GM12878 (cell line): Measurements from ENCODE around the gene KCNC2. TPM values are rescaled to one million over a fixed set of nuclear protein-coding genes. Genes with fewer than 3 reads are reported as not detected.

ENCODE experiments used
- ATAC-seq: fragments of 200-7000 bp; cut with Tn5 transposase; 3 replicates; pipeline ENCODE4 v1.9.1; 2020; ENCODE audit warnings: mild to moderate bottlenecking, moderate library complexity
- BruUV-seq: library from RNA; stranded (reverse); fragments of 400-500 nt; replicated peaks from 2 replicates; lab custom pipeline; 2021; lab: Mats Ljungman, UMichigan
- CTCF ChIA-PET: fragments of 300-600 bp; sonication (Branson Sonifier 250); formaldehyde crosslinking; extraction: SDS; loops from one replicate; lab custom pipeline; 2021; ENCODE audit warnings: inconsistent platforms; lab: Yijun Ruan, JAX
- POLR2A ChIA-PET: fragments of 350-600 bp; formaldehyde crosslinking; extraction: SDS; loops from one replicate; lab custom pipeline; 2021; ENCODE audit warnings: inconsistent platforms; lab: Charles Lee
- RAD21 ChIA-PET: fragments of 300-600 bp; sonication (Branson Sonifier 250); formaldehyde crosslinking; loops from one replicate; lab custom pipeline; 2023; ENCODE audit warnings: antibody characterized with exemption; ENCODE audit not compliant: unreplicated experiment; lab: Charles Lee
- SMC1A ChIA-PET: fragments of 300-600 bp; sonication (Branson Sonifier 250); formaldehyde crosslinking; loops from one replicate; lab custom pipeline; 2023; ENCODE audit not compliant: unreplicated experiment, uncharacterized antibody; lab: Charles Lee
- DNase-seq: peaks from one replicate; pipeline ENCODE4 v3.0.0-alpha.2; 2011; ENCODE audit warnings: low read depth, low spot score
- FAIRE-seq: peaks from 3 replicates; lab custom pipeline; 2011; peaks lifted over from hg19 to GRCh38; lab: Jason Lieb, UNC
- H2AFZ ChIP-seq: 2 replicates; pipeline ENCODE4 v1.6.0; 2011; ENCODE audit warnings: low read depth, low read length, control low read depth; ENCODE audit not compliant: control insufficient read depth
- H3K27ac ChIP-seq: 2 replicates; pipeline ENCODE4 v1.5.1; 2011; ENCODE audit warnings: control low read depth; ENCODE audit not compliant: control insufficient read depth, insufficient read depth
- H3K27me3 ChIP-seq, 2 experiments: replicated peaks in 1 of 2; 2 replicates each; pipeline versions ENCODE4 v1.6.0 to v1.6.1; 2011; ENCODE audit warnings: low read length in 1 of 2; ENCODE audit not compliant: control insufficient read depth in 2 of 2, insufficient read depth in 2 of 2
- H3K36me3 ChIP-seq, 2 experiments: 2 replicates each; pipeline ENCODE4 v1.5.1; 2011; ENCODE audit warnings: low read length in 1 of 2; ENCODE audit not compliant: control insufficient read depth in 2 of 2, insufficient read depth in 2 of 2
- H3K4me1 ChIP-seq: 2 replicates; pipeline ENCODE4 v1.6.1; 2011; ENCODE audit warnings: mild to moderate bottlenecking, low read length, moderate library complexity, mixed read lengths; ENCODE audit not compliant: control insufficient read depth, insufficient read depth
- H3K4me2 ChIP-seq: 2 replicates; pipeline ENCODE4 v1.6.0; 2011; ENCODE audit warnings: control low read depth; ENCODE audit not compliant: control insufficient read depth, insufficient read depth
- H3K4me3 ChIP-seq: fragments of 200-600 bp; sonication (generic); 2 replicates; pipeline ENCODE4 v1.5.1; 2016
- H3K79me2 ChIP-seq: 2 replicates; pipeline ENCODE4 v1.6.0; 2011; ENCODE audit warnings: low read length; ENCODE audit not compliant: control insufficient read depth, insufficient read depth
- H3K9ac ChIP-seq: 2 replicates; pipeline ENCODE4 v1.8.0; 2011; ENCODE audit warnings: low read length, control low read depth, mixed read lengths; ENCODE audit not compliant: control insufficient read depth, insufficient read depth
- H3K9me3 ChIP-seq: replicated peaks from 3 replicates; pipeline ENCODE4 v1.5.1; 2011; ENCODE audit warnings: mild to moderate bottlenecking, low read length; ENCODE audit not compliant: control insufficient read depth, insufficient read depth
- H4K20me1 ChIP-seq: 2 replicates; pipeline ENCODE4 v1.6.0; 2011; ENCODE audit not compliant: control insufficient read depth, insufficient read depth
- CHD2 ChIP-seq: IDR thresholded peaks from 2 replicates; pipeline ENCODE4 v1.6.1; 2011; ENCODE audit warnings: low read depth, low read length, improper control_type of control experiment, borderline replicate concordance
- FOS ChIP-seq: IDR thresholded peaks from 3 replicates; pipeline ENCODE4 v1.6.1; 2011; ENCODE audit warnings: borderline replicate concordance; ENCODE audit not compliant: insufficient read length; ENCODE audit errors: extremely low read depth
- HDAC2 ChIP-seq: fragments of 200-600 bp; sonication (generic); IDR thresholded peaks from 2 replicates; pipeline ENCODE4 v1.6.1; 2017
- KAT2A ChIP-seq: conservative IDR thresholded peaks from 2 replicates; pipeline ENCODE4 v1.6.1; 2011; ENCODE audit warnings: low read depth, low read length; ENCODE audit not compliant: control insufficient read depth
- NRF1 ChIP-seq: conservative IDR thresholded peaks from 2 replicates; pipeline ENCODE4 v1.6.1; 2011; ENCODE audit warnings: mild to moderate bottlenecking, low read depth, low read length, improper control_type of control experiment
- REST ChIP-seq: IDR thresholded peaks from 2 replicates; pipeline ENCODE4 v1.6.1; 2012; ENCODE audit warnings: mild to moderate bottlenecking, low read depth, low read length
- SIX5 ChIP-seq: IDR thresholded peaks from 2 replicates; pipeline ENCODE4 v1.6.1; 2011; ENCODE audit warnings: mild to moderate bottlenecking, low read depth, low read length, moderate library complexity; ENCODE audit not compliant: severe bottlenecking
- ZBTB4 ChIP-seq: fragments of 450-650 bp; formaldehyde crosslinking; IDR thresholded peaks from 2 replicates; pipeline ENCODE4 v1.4.0; 2022; ENCODE audit warnings: mild to moderate bottlenecking, moderate library complexity
- ZNF24 ChIP-seq: fragments of 450-650 bp; IDR thresholded peaks from 2 replicates; pipeline ENCODE4 v1.6.1; 2017; ENCODE audit warnings: antibody characterized with exemption, mild to moderate bottlenecking
- ZNF274 ChIP-seq: IDR thresholded peaks from one replicate; pipeline ENCODE4 v1.8.0; 2011; ENCODE audit not compliant: insufficient read length, insufficient read depth
- ZZZ3 ChIP-seq: IDR thresholded peaks from 2 replicates; pipeline ENCODE4 v1.6.1; 2011; ENCODE audit warnings: low read depth; ENCODE audit not compliant: control insufficient read depth, insufficient read length
- WGBS: methylation state at CpG from one replicate; pipeline ENCODE4 v1.1.6; 2016; ENCODE audit warnings: low lambda C conversion rate; ENCODE audit not compliant: insufficient replicate concordance, insufficient coverage; ENCODE audit errors: missing lambda C conversion rate; 5-methylcytosine and 5-hydroxymethylcytosine counted together
- in situ Hi-C: fragments of 300-500 bp; cut with MboI; formaldehyde crosslinking; loops from 9 replicates; pipeline ENCODE4 v1.14.3; 2018; ENCODE audit warnings: mixed read lengths
- intact Hi-C: fragments of 100-400 bp; cut with micrococcal nuclease; formaldehyde crosslinking; loops from one replicate; pipeline ENCODE4 v1.14.2; 2022; ENCODE audit not compliant: unreplicated experiment
- polyA plus RNA-seq, 11 experiments: library from polyadenylated mRNA; depleted of rRNA in 4 of 11; unstranded in 6 of 11; stranded (reverse) in 5 of 11; fragments of >200 nt; fragmentation: Nextera tagmentation in 4 of 11; fragmentation: Illumina TruSeq in 1 of 11; extraction: Ambion mirVana in 4 of 11; extraction: Trizol in 1 of 11; gene quantifications; 1 replicate in 1 of 11; 2 replicates in 10 of 11; pipeline versions ENCODE4 v1.2.1 to v1.2.3, GENCODE V29; 2011 to 2016; ENCODE audit warnings: inconsistent platforms in 2 of 11, missing spikeins in 2 of 11, low read depth in 1 of 11
- total RNA-seq, 4 experiments: library from RNA; depleted of rRNA in 3 of 4; stranded (reverse); fragments of >200 nt in 3 of 4; fragmentation: Illumina TruSeq in 1 of 4; extraction: Trizol in 1 of 4; gene quantifications; 2 replicates each; pipeline versions ENCODE4 v1.2.1 to v1.2.3, GENCODE V29; 2013 to 2021

Gene KCNC2
- total and polyA plus RNA-seq, 10 of the 15 experiments (the other 5 are each of a cell fraction or from before 2014, with no cell fraction given): 0.03 to 2.3 (median 0.08) TPM; not detected in 7

DNA sequence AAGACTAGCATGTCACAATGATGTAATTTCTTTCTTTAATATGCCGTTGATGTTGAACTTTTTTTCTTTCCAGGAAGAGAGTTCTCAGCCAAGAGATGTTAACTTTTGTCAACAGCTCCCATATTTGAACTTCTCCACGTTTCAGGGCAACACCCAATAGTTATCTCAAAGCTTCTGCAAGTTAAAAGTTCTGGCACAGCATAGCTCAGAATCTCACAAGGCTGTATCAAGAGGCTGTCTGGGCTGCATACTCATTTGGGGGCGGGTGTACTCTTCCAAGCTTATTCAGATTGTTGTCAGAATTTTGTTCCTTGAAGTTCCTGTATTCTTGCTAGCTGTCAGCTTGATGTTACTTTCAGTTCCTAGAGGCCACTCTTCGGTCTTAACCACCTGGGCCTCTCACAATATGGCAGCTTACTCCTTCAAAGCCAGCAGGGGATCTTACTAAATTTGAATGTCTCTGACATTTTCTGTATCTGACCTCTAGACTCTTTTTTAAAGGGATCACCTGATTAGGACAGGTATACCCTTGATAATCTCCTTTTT, 38.9 kb downstream of the KCNC2 start:
- no peaks in the 10 kb centered on the region for H4K20me1 ChIP-seq
- H3K27ac ChIP-seq: no peak overlapping the region
- H3K4me2 ChIP-seq: no peak overlapping the region
- no peaks in the 10 kb centered on the region for H3K9me3 ChIP-seq
- no peaks in the 10 kb centered on the region for H3K4me1 ChIP-seq
- H3K4me3 ChIP-seq: no peak overlapping the region
- CTCF ChIA-PET: interaction anchor here (0.6 kb wide), 1 partner anchor 11 kb away, joined by 3 read pairs; no protein-coding TSS in a partner anchor
- H3K9ac ChIP-seq: no peak overlapping the region
- RAD21 ChIA-PET: no interaction called here
- SMC1A ChIA-PET: no interaction called here
- FAIRE-seq: no peak
- in situ Hi-C loops: no loop called here
- peak; percentile 41 for ATAC-seq
- no peaks in the 10 kb centered on the region for H3K79me2 ChIP-seq
- intact Hi-C loops: no loop called here
- TF ChIP-seq ZZZ3: no peak
- TF ChIP-seq NRF1: no peak
- no peak for TF ChIP-seq CHD2
- TF ChIP-seq SIX5: no peak
- TF ChIP-seq FOS: no peak
- no peaks in the 10 kb centered on the region for H3K36me3 ChIP-seq
- no peaks in the 10 kb centered on the region for H3K27me3 ChIP-seq
- POLR2A ChIA-PET: no interaction called here
- H2AFZ ChIP-seq: peak overlapping the region; percentile 16; the same call in 1 of the 2 replicates
- BruUV-seq: no TSS peak
- DNase-seq: no peak
- 0% methylated on average over 4 of the region's 4 CpGs for WGBS

DNA sequence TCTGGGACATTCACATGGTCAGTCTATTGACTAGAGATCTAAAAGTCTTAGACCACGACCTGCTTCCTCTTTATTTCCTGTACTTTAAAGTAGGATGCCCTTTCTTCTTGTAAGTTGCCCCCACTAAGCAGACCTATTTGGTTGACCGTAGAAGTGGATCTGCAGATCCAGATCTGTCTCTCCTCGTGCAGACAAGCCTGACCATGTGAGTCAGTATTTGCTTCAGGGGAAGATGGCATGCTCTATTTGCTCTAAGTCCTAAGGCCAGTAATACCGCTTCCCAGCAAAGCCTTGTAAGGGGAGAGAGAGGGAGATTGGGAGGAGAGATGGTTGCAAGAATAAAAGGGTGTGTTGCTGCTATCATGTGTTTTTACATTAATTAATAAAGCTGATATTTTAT, 46.8 kb downstream of the KCNC2 start:
- in situ Hi-C loops: no loop called here
- Histone ChIP-seq H3K36me3 (no peaks in the 10 kb centered on the region), H3K4me1 (no peaks in the 10 kb centered on the region), H2AFZ (no peak overlapping the region), H3K9me3 (no peaks in the 10 kb centered on the region), H4K20me1 (no peaks in the 10 kb centered on the region), H3K27me3 (no peaks in the 10 kb centered on the region), H3K4me3 (no peak overlapping the region), H3K4me2 (no peak overlapping the region), H3K79me2 (no peaks in the 10 kb centered on the region), H3K27ac (no peak overlapping the region), H3K9ac (no peak overlapping the region)
- intact Hi-C loops: no loop called here
- BruUV-seq: no TSS peak
- DNase-seq (no peak), FAIRE-seq (no peak), ATAC-seq (no peak)
- ChIA-PET SMC1A (no interaction called here), CTCF (no interaction called here), RAD21 (no interaction called here), POLR2A (no interaction called here)
- 34% methylated on average over 4 of the region's 4 CpGs for WGBS
- TF ChIP-seq ZNF274 (no peak), REST (no peak), ZBTB4 (CRISPR knock-in tag) (no peak), HDAC2 (no peak), KAT2A (no peak), ZNF24 (no peak)
